Measurements from ENCODE around the gene GPR84. TPM values are rescaled to one million over a fixed set of nuclear protein-coding genes. Genes with fewer than 3 reads are reported as not detected.

Gene GPR84
- total and polyA plus RNA-seq, 10 of the 15 experiments (the other 5 are each of a cell fraction or from before 2014, with no cell fraction given), result 0.37 to 4.7 (median 2.6) TPM

- TF ChIP-seq, protein P1, sequence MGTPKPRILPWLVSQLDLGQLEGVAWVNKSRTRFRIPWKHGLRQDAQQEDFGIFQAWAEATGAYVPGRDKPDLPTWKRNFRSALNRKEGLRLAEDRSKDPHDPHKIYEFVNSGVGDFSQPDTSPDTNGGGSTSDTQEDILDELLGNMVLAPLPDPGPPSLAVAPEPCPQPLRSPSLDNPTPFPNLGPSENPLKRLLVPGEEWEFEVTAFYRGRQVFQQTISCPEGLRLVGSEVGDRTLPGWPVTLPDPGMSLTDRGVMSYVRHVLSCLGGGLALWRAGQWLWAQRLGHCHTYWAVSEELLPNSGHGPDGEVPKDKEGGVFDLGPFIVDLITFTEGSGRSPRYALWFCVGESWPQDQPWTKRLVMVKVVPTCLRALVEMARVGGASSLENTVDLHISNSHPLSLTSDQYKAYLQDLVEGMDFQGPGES (IDR thresholded peaks at IDR 0.05), result no peak
- TF ChIP-seq ZBTB4 (CRISPR knock-in tag; IDR thresholded peaks at IDR 0.05), result no peak
- no peak for TF ChIP-seq SMAD5 (IDR thresholded peaks at IDR 0.05; ENCODE audit: low read depth)
- TF ChIP-seq SREBF2 (IDR thresholded peaks at IDR 0.05; ENCODE audit: low read length), result no peak
- TF ChIP-seq ATF3 (IDR thresholded peaks at IDR 0.05; ENCODE audit: borderline replicate concordance, extremely low read depth, low read depth, low read length), result no peak
- TF ChIP-seq, protein P2, sequence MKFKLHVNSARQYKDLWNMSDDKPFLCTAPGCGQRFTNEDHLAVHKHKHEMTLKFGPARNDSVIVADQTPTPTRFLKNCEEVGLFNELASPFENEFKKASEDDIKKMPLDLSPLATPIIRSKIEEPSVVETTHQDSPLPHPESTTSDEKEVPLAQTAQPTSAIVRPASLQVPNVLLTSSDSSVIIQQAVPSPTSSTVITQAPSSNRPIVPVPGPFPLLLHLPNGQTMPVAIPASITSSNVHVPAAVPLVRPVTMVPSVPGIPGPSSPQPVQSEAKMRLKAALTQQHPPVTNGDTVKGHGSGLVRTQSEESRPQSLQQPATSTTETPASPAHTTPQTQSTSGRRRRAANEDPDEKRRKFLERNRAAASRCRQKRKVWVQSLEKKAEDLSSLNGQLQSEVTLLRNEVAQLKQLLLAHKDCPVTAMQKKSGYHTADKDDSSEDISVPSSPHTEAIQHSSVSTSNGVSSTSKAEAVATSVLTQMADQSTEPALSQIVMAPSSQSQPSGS (IDR thresholded peaks at IDR 0.05; ENCODE audit: low read length), result no peak
- no peak for TF ChIP-seq ESRRA (IDR thresholded peaks at IDR 0.05; ENCODE audit: low read length)
- no peak for TF ChIP-seq SPI1 (IDR thresholded peaks at IDR 0.05; ENCODE audit: borderline replicate concordance, insufficient read depth, low read depth, low read length)
These were observed 12.3 kb upstream of the GPR84 start (continued) for GRCh38 chr12:54376596-54376995.

Data from GM12878 (cell line).